HG03378 (cell line): ENCODE measurements around the gene TP73.

Source experiments
- ATAC-seq: cut with Tn5 transposase; IDR thresholded peaks from one replicate; pipeline ENCODE4 v1.9.1; 2021; ENCODE audit warnings: mild to moderate bottlenecking, moderate library complexity; ENCODE audit not compliant: unreplicated experiment

The TP73 gene

DNA sequence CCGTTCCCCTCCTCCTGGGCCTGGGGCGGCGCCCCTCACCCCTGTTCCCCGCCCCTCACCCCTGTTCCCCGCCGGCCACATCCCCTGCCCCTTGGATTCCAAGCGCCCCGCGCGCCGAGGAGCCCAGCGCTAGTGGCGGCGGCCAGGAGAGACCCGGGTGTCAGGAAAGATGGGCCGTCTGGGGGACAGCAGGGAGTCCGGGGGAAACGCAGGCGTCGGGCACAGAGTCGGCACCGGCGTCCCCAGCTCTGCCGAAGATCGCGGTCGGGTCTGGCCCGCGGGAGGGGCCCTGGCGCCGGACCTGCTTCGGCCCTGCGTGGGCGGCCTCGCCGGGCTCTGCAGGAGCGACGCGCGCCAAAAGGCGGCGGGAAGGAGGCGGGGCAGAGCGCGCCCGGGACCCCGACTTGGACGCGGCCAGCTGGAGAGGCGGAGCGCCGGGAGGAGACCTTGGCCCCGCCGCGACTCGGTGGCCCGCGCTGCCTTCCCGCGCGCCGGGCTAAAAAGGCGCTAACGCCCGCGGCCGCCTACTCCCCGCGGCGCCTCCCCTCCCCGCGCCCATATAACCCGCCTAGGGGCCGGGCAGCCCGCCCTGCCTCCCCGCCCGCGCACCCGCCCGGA lies at the start of gene TP73:
TP73 (plus strand) TSS at position 587 of the 618 bp plus-strand sequence. CDS start 29,850 bp downstream, outside the sequence.
- no peak for ATAC-seq

GRCh38 chr1:3603156-3603555 lies 49.2 kb upstream of the TP73 start:
- no peak for ATAC-seq

- no peak for ATAC-seq
These were observed 48.5 kb upstream of the TP73 start for GRCh38 chr1:3603571-3604467.

DNA sequence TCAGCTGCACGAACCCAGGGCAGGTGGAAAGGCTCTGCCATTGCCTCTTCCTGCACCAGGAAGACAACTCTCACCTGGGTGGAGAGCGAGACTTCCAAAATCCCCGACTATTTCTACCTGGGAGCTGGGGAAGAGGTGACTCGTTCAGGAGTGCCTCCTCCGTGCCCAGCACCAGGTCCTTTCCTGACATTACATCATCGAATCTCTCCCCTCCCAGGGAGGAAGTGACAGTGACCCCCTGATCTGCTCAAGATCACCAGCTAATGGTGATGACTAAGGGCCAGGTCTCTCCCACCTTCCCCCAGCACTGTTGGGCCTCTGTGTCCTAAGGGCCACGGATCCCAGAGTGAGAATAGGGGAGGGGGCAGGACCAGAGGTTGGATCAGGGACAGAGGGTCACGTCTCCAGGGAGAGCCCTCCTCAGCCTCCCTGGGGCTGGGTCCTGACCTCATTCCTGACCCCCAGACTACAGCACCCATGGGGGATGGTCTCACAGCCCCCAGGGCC lies 47.8 kb upstream of the TP73 start:
- no peak for ATAC-seq

DNA sequence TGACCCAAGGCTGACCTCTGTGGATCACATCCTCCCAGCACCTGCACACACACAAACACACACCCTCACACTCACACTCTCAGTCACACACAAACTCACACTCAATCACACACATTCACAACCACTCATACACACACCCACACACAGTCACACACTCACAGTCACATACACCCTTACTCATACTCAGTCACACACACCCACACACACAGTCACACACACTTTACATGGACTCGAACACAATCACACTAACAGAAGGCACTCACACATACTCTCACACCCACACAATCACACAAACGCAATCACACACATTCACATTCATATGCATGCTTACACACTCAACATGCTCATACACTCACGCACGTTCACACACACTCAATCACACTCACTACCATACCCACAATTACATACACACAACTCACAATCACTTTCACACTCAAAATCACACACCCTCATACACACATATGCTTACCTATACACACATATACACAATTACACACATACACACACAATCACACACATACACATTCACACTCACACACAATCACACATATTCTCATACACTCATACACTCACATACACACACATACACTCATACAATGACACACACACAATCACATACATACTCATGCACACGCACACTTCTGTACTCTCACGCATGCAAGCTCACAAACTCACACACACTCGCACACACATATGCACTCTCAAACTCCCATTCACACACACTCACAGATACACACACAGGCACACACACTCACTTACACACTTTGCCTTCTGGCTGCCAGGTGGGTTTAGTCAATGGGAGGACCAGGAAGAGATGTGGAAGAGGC lies 47.1 kb upstream of the TP73 start:
- ATAC-seq, result no peak

GRCh38 chr1:3606779-3607702 lies 45.3 kb upstream of the TP73 start:
- ATAC-seq, result no peak

DNA sequence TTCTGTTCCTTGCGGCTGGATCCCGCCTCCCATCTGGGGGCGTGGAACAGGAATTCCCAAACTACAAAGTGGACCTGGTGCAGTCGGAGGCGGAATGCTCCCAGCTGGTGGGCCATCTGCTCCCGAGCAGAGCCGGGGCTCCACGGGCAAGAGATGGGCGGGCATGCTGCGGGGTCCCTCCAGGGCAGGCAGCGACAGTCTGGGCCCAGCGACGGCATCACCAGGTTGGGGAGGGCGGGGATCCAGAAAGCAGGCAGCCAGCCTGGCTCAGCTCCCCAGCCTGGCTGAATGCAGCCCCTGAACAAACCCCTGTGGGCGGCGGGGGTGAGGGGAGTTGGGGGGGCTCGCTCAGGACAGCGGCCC lies 44.6 kb upstream of the TP73 start:
- ATAC-seq, result no peak

DNA sequence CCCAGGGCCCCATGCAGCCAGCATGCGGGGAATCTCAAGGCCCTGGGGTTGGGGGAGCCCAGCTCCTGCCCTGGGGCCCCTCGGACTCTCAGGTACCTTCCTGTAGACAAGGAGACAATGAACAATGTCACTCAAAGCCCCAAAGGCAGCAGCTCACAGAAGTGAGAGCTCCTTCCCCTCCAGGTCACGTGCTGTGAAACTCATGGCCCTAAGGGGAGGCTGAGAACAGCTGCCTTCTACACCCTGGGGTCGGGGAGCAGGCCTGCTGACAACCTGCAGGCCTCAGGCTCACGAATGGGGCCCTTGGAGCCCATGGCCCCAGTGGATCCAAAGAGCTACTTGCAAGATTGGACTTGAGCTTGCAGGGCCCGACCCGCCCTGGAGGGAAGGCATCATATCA lies 44.2 kb upstream of the TP73 start:
- no peak for ATAC-seq

GRCh38 chr1:3609016-3609768 lies 43.1 kb upstream of the TP73 start:
- no peak for ATAC-seq

DNA sequence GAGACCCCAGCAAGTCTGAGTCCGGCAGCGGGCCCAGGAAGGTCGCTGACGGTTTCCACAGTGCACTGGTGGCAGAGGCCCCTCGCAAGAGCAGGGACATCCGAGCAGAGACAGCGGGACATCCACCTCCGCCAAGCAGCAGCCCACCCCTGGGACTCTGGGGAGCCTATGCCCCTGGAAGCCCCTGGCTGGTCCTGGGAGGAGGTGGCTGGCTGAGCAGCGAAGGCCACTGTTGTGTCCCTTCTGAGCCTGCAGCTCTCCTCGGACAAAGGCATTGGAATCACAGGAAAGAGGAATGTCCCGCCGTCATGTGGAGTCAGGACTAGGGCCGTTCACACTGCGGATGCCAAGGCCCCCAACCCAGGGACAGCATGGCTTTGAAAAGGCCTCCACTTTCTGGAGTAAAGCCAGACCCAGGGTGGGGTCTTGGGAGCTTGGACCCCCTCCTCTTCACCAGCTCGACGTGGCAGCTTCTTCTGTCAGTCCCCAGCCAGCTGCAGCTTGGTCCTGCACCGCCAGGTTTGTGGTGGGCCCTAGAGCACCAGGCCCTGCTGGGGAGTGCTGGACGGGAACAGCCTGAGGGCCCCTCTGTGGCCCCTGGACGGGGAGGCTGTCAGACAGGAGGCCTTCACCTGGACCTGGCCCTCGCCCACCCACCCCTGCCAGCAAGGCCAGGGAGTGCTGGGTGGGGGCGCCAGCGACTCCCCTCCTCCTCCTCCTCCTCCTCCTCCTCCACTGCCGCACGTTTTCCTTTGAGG lies 42.4 kb upstream of the TP73 start:
- no peak for ATAC-seq

- no peak for ATAC-seq
These were observed 41.7 kb upstream of the TP73 start for GRCh38 chr1:3610527-3611169.

GRCh38 chr1:3611170-3612019 lies 40.9 kb upstream of the TP73 start, which contains the start of gene MEGF6:
Gene MEGF6, minus strand, starts transcription at chr1:3611508. Its CDS starts 240 bp downstream, at chr1:3611268.
- ATAC-seq, result no peak

- no peak for ATAC-seq
These were observed 40.2 kb upstream of the TP73 start for GRCh38 chr1:3612123-3612522.

GRCh38 chr1:3614755-3615742 lies 37.3 kb upstream of the TP73 start:
- ATAC-seq, result no peak

GRCh38 chr1:3616861-3617260 lies 35.5 kb upstream of the TP73 start:
- ATAC-seq, result no peak

DNA sequence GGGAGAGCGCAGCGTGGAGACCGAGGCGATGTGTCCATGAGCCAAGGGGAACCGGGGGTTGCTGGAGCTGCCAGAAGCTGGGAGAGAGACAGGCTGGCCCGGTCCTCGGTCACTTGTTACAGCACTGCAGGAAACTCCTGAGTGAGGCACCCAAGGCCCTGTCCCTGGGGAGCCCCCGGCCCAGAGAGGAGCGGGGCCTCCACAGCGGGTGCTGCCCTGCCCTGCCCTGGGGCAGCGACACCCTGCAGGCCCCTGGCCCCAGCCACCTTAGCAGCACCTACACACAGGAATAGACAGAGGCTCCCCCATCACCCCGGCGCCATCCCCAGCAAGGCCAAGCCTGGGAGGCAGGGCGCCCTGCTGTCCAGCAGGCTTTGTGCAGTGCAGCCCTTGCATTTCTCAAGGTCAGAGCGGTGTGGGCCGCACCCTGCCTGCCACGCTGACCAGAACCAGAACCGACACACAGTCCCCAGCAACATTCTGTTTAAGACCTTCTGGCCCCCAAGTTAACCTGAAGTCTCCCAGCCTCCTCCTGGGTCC lies 34.4 kb upstream of the TP73 start:
- no peak for ATAC-seq
